NCI-H2171 treated with DMSO at 0.1 percent for 48 hours (cell line): Measurements from ENCODE around the gene ZFAND3.
A peak's percentile ranks its signal among the peaks of the same experiment; 100 is the strongest.

Source experiments
- DNase-seq: peaks from one replicate; lab custom pipeline; 2025; lab: John Stamatoyannopoulos, UW

The ZFAND3 gene

GRCh38 chr6:38049861-38050397, 230.4 kb downstream of the ZFAND3 start:
- peak; percentile 81 for DNase-seq

- DNase-seq: no peak
Measured at GRCh38 chr6:38051819-38052434, 232.4 kb downstream of the ZFAND3 start.

GRCh38 chr6:38054527-38055202, 235.1 kb downstream of the ZFAND3 start:
- no peak for DNase-seq

- DNase-seq: no peak
Measured at GRCh38 chr6:38055203-38055589, 235.7 kb downstream of the ZFAND3 start.

GRCh38 chr6:38056361-38056760, 236.8 kb downstream of the ZFAND3 start:
- DNase-seq: no peak

GRCh38 chr6:38057994-38058393, 238.5 kb downstream of the ZFAND3 start:
- peak; percentile 97 for DNase-seq

- DNase-seq: no peak
Measured at GRCh38 chr6:38062066-38062465, 242.5 kb downstream of the ZFAND3 start.

GRCh38 chr6:38063973-38064372, 244.4 kb downstream of the ZFAND3 start:
- no peak for DNase-seq

GRCh38 chr6:38064431-38064830, 244.9 kb downstream of the ZFAND3 start:
- DNase-seq: no peak

- DNase-seq: no peak
Measured at GRCh38 chr6:38065734-38066305, 246.3 kb downstream of the ZFAND3 start.

- DNase-seq: no peak
Measured at GRCh38 chr6:38067263-38067980, 247.9 kb downstream of the ZFAND3 start.

GRCh38 chr6:38068854-38069590, 249.5 kb downstream of the ZFAND3 start:
- DNase-seq: peak; percentile 59

- DNase-seq: no peak
Measured at GRCh38 chr6:38077488-38078030, 258.0 kb downstream of the ZFAND3 start.

- DNase-seq: no peak
Measured at GRCh38 chr6:38078671-38079070, 259.1 kb downstream of the ZFAND3 start.

GRCh38 chr6:38079107-38079506, 259.6 kb downstream of the ZFAND3 start:
- no peak for DNase-seq

GRCh38 chr6:38079537-38079936, 260.0 kb downstream of the ZFAND3 start:
- DNase-seq: no peak

- DNase-seq: no peak
Measured at GRCh38 chr6:38080360-38080759, 260.8 kb downstream of the ZFAND3 start.

GRCh38 chr6:38080889-38081288, 261.4 kb downstream of the ZFAND3 start:
- DNase-seq: no peak

GRCh38 chr6:38085031-38085430, 265.5 kb downstream of the ZFAND3 start:
- DNase-seq: no peak

GRCh38 chr6:38086346-38086745, 266.8 kb downstream of the ZFAND3 start:
- DNase-seq: no peak

- DNase-seq: no peak
Measured at GRCh38 chr6:38088010-38088409, 268.5 kb downstream of the ZFAND3 start.

- DNase-seq: no peak
Measured at GRCh38 chr6:38088829-38089228, 269.3 kb downstream of the ZFAND3 start.
